ENCODE measurements around the gene TAF11L12.
"Not testable (repeated sequence)": the region's sequence is repeated elsewhere in the genome, so short reads cannot be mapped to it uniquely, and the experiment has no call there.

DNA sequence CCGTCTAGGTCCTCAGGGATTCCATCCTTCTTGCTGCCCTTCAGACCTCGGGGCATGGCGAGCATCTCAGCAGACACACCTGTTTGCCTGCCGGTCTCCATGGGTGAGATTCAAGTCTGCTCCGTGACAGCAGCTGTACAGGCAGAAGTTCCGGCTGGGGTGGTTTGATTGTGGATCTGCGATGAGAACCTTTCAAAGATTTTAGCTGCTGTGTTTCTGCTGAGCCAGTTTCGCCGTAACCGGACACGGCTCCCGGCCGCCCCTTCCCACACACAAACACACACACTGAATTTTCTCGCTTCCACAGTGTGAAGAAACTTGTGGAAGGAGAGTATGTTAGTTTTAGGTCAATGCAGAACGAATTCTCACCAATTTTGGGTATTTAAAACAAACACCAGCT, 12.5 kb upstream of the TAF11L12 start, which contains the start of gene TAF11L10:
- TF ChIP-seq, protein P1, sequence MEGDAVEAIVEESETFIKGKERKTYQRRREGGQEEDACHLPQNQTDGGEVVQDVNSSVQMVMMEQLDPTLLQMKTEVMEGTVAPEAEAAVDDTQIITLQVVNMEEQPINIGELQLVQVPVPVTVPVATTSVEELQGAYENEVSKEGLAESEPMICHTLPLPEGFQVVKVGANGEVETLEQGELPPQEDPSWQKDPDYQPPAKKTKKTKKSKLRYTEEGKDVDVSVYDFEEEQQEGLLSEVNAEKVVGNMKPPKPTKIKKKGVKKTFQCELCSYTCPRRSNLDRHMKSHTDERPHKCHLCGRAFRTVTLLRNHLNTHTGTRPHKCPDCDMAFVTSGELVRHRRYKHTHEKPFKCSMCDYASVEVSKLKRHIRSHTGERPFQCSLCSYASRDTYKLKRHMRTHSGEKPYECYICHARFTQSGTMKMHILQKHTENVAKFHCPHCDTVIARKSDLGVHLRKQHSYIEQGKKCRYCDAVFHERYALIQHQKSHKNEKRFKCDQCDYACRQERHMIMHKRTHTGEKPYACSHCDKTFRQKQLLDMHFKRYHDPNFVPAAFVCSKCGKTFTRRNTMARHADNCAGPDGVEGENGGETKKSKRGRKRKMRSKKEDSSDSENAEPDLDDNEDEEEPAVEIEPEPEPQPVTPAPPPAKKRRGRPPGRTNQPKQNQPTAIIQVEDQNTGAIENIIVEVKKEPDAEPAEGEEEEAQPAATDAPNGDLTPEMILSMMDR (IDR thresholded peaks at IDR 0.05) = not testable (repeated sequence)
- TF ChIP-seq ZFX (IDR thresholded peaks at IDR 0.05; ENCODE audit: borderline replicate concordance) = not testable (repeated sequence)

All from 22Rv1 (cell line).